ENCODE data around the gene CFAP299. TPM values are rescaled to one million over a fixed set of nuclear protein-coding genes. Genes with fewer than 3 reads are reported as not detected.

CFAP299 gene
- total and polyA plus RNA-seq, 4 donors, result 2.8 to 30.2 (median 6.6) TPM

DNA sequence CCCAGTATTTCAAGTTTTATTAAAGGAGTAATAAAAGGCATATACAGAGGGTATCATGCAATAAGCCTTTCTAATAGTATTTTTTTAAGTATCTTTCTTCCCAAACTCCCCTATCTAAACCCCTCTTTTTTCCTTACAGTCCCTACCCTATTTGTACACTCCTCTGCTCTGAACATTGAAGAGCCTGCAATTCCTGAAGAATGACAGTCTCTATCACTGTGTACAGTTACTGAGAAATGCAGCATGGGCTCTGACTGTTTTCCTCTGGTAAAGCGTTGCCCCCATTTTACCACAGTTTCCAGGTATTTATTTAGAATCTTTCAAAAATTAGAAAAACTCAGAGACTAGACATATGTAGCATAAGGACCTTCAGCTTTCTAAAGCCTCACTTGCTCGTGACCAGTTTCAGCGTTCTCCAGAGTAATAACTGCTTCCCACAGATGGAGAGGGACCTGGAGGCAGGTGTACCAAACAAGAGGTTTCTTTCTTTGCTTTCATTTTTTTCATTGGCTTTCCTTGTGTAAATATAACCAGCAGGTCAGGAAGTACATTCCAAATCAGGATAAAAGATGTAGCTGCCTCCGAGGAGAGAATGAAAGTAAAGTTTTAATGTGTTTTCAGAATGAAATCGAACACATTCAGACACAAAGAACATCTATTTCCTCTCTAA, 230.8 kb downstream of the CFAP299 start:
- Histone ChIP-seq H3K4me3 (no peak overlapping the region), H3K9ac (ENCODE audit: insufficient read depth in 1 of 2, low read length in 2 of 2) (no peak overlapping the region), H3K4me1 (ENCODE audit: control insufficient read depth in 5 of 5, insufficient read depth in 5 of 5, low read length in 5 of 5) (no peaks in the 10 kb centered on the region), H3K27me3 (ENCODE audit: control insufficient read depth in 3 of 3, insufficient read depth in 3 of 3, low read length in 2 of 3) (no peaks in the 10 kb centered on the region), H3K9me3 (ENCODE audit: control insufficient read depth in 4 of 4, insufficient read depth in 3 of 4, low read length in 3 of 4) (no peaks in the 10 kb centered on the region), H3K36me3 (ENCODE audit: control insufficient read depth in 4 of 4, insufficient read depth in 4 of 4, low read length in 4 of 4) (no peaks in the 10 kb centered on the region), H3K27ac (ENCODE audit: low read depth in 1 of 2, low read length in 1 of 2) (no peak overlapping the region)
- TF ChIP-seq, protein P1, sequence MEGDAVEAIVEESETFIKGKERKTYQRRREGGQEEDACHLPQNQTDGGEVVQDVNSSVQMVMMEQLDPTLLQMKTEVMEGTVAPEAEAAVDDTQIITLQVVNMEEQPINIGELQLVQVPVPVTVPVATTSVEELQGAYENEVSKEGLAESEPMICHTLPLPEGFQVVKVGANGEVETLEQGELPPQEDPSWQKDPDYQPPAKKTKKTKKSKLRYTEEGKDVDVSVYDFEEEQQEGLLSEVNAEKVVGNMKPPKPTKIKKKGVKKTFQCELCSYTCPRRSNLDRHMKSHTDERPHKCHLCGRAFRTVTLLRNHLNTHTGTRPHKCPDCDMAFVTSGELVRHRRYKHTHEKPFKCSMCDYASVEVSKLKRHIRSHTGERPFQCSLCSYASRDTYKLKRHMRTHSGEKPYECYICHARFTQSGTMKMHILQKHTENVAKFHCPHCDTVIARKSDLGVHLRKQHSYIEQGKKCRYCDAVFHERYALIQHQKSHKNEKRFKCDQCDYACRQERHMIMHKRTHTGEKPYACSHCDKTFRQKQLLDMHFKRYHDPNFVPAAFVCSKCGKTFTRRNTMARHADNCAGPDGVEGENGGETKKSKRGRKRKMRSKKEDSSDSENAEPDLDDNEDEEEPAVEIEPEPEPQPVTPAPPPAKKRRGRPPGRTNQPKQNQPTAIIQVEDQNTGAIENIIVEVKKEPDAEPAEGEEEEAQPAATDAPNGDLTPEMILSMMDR (IDR thresholded peaks at IDR 0.05; ENCODE audit: control extremely low read depth, extremely low read depth), result no peak
- DNase-seq (peak in 2 of 3 donors; percentile 14 to 50), ATAC-seq (ENCODE audit: insufficient read depth, low FRiP score) (no peak)
- WGBS, 2 donors, result 61 to 67% methylated on average over 5 of the region's 5 CpGs

DNA sequence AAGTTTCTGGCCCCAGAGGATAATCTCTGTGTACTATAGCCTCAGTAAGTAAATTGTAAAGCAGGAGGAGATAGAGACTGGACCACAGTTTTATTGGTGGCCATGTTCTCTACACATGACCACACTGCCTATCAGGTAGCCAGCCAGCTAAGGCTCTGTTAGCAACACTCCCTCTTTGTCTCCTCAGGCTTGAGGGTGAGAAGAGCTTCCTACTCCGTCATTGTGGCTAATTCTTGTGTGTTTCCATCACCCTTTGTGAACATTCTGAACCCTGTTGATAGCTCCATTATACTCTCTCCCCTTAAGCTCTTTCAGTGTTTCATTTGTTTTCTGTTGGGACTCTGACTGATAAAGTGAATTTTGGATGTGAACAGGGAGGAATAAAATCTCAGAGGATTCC, 233.4 kb downstream of the CFAP299 start:
- Histone ChIP-seq H3K27ac (ENCODE audit: low read depth in 1 of 2, low read length in 1 of 2) (no peak overlapping the region), H3K9ac (ENCODE audit: insufficient read depth in 1 of 2, low read length in 2 of 2) (no peak overlapping the region), H3K4me1 (ENCODE audit: control insufficient read depth in 5 of 5, insufficient read depth in 5 of 5, low read length in 5 of 5) (no peaks in the 10 kb centered on the region), H3K27me3 (ENCODE audit: control insufficient read depth in 3 of 3, insufficient read depth in 3 of 3, low read length in 2 of 3) (no peaks in the 10 kb centered on the region), H3K36me3 (ENCODE audit: control insufficient read depth in 4 of 4, insufficient read depth in 4 of 4, low read length in 4 of 4) (no peaks in the 10 kb centered on the region), H3K9me3 (ENCODE audit: control insufficient read depth in 4 of 4, insufficient read depth in 3 of 4, low read length in 3 of 4) (no peaks in the 10 kb centered on the region), H3K4me3 (no peak overlapping the region)
- 77 to 85% methylated on average over 1 of the region's 1 CpG for WGBS, 2 donors
- no peak for DNase-seq
- TF ChIP-seq, protein P1 (IDR thresholded peaks at IDR 0.05; ENCODE audit: control extremely low read depth, extremely low read depth), result no peak
- ATAC-seq (ENCODE audit: insufficient read depth, low FRiP score), result no peak

DNA sequence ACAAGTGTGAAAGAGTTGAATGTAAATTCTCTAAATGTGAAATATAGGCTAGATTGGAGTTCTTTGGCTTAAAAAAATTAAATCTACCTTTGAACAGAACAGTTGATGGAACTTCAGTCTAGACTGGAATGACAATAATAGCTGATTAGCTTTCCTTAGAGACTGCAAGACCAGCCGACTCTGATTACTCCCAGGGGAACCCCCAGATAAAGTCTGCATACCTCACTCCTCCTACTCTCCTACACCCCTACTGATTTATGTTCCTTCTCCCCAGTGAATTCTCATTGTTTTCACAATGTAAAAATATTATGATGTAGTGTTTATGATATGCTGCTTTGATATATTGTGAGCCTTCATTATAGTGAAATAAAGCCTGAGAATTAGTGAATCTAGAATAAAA, 241.3 kb downstream of the CFAP299 start:
- H3K9ac ChIP-seq (ENCODE audit: insufficient read depth in 1 of 2, low read length in 2 of 2), result no peak overlapping the region
- 34 to 62% methylated on average over 1 of the region's 1 CpG for WGBS, 2 donors
- no peaks in the 10 kb centered on the region for H3K9me3 ChIP-seq (ENCODE audit: control insufficient read depth in 4 of 4, insufficient read depth in 3 of 4, low read length in 3 of 4)
- H3K4me3 ChIP-seq, result no peak overlapping the region
- H3K27ac ChIP-seq (ENCODE audit: low read depth in 1 of 2, low read length in 1 of 2), result no peak overlapping the region
- H3K4me1 ChIP-seq (ENCODE audit: control insufficient read depth in 5 of 5, insufficient read depth in 5 of 5, low read length in 5 of 5), result peaks cover 0 to 4% (median 0%) of the 10 kb centered on the region in 5 donors
- TF ChIP-seq, protein P1 (IDR thresholded peaks at IDR 0.05; ENCODE audit: control extremely low read depth, extremely low read depth), result no peak
- no peaks in the 10 kb centered on the region for H3K36me3 ChIP-seq (ENCODE audit: control insufficient read depth in 4 of 4, insufficient read depth in 4 of 4, low read length in 4 of 4)
- DNase-seq (no peak), ATAC-seq (ENCODE audit: insufficient read depth, low FRiP score) (no peak)
- H3K27me3 ChIP-seq (ENCODE audit: control insufficient read depth in 3 of 3, insufficient read depth in 3 of 3, low read length in 2 of 3), result no peaks in the 10 kb centered on the region

DNA sequence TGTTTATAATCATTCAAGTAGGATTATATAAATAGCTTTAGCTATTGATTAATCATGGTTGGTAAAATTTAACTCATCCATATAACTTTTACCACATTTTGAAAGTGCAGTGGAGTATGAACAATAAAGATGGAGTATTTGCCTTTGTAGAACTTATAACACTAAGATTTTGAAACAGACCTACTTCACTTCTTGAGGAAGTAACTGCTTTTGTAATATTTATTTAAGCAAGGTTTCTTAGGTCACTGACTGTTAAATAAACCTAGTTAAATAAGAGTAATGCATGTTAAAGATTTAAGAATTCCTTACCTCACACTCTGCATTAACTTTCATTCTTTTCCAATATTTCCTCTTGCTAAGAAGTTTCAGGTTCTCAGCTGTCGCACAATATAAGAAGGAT, 242.5 kb downstream of the CFAP299 start:
- no peak overlapping the region for H3K27ac ChIP-seq (ENCODE audit: low read depth in 1 of 2, low read length in 1 of 2)
- ATAC-seq (ENCODE audit: insufficient read depth, low FRiP score) (no peak), DNase-seq (peak in 2 of 3 donors; percentile 33 to 58)
- H3K9ac ChIP-seq (ENCODE audit: insufficient read depth in 1 of 2, low read length in 2 of 2), result no peak overlapping the region
- WGBS, 2 donors, result 71 to 76% methylated on average over 1 of the region's 1 CpG
- peaks cover 0 to 4% (median 0%) of the 10 kb centered on the region in 5 donors for H3K4me1 ChIP-seq (ENCODE audit: control insufficient read depth in 5 of 5, insufficient read depth in 5 of 5, low read length in 5 of 5)
- no peaks in the 10 kb centered on the region for H3K36me3 ChIP-seq (ENCODE audit: control insufficient read depth in 4 of 4, insufficient read depth in 4 of 4, low read length in 4 of 4)
- H3K9me3 ChIP-seq (ENCODE audit: control insufficient read depth in 4 of 4, insufficient read depth in 3 of 4, low read length in 3 of 4), result no peaks in the 10 kb centered on the region
- H3K4me3 ChIP-seq, result no peak overlapping the region
- TF ChIP-seq, protein P1 (IDR thresholded peaks at IDR 0.05; ENCODE audit: control extremely low read depth, extremely low read depth), result no peak
- H3K27me3 ChIP-seq (ENCODE audit: control insufficient read depth in 3 of 3, insufficient read depth in 3 of 3, low read length in 2 of 3), result no peaks in the 10 kb centered on the region

Data from lung (tissue), 12 donors.